IMR-90 (cell line): Measurements from ENCODE around the gene RNF2. TPM values are rescaled to one million over a fixed set of nuclear protein-coding genes. Genes with fewer than 3 reads are reported as not detected.

Experiments used
- ATAC-seq: fragments of 200-7000 bp; cut with Tn5 transposase; 2 replicates; pipeline ENCODE4 v1.9.1; 2020; ENCODE audit warnings: low read depth, mild to moderate bottlenecking, moderate library complexity
- BruUV-seq: library from RNA; stranded (reverse); fragments of 400-500 nt; replicated peaks from 2 replicates; lab custom pipeline; 2021; lab: Mats Ljungman, UMichigan
- CTCF ChIA-PET: fragments of 300-600 bp; formaldehyde crosslinking; extraction: SDS; loops from one replicate; lab custom pipeline; 2021; ENCODE audit warnings: antibody characterized with exemption; lab: Yijun Ruan, JAX
- POLR2A ChIA-PET: fragments of 300-600 bp; sonication (Branson Sonifier 250); formaldehyde crosslinking; loops from one replicate; lab custom pipeline; 2022; ENCODE audit warnings: antibody characterized with exemption; ENCODE audit not compliant: unreplicated experiment; lab: Charles Lee
- DNase-seq: peaks from one replicate; pipeline ENCODE4 v3.0.0; 2013
- H2AFZ ChIP-seq: replicated peaks from 2 replicates; pipeline ENCODE3; 2013; ENCODE audit warnings: low read length, mild to moderate bottlenecking; ENCODE audit not compliant: poor library complexity
- H2AK5ac ChIP-seq: 2 replicates; pipeline ENCODE4 v1.6.1; 2013; ENCODE audit warnings: low read depth, low read length, inconsistent platforms
- H2AK9ac ChIP-seq: replicated peaks from 2 replicates; pipeline ENCODE3; 2013; ENCODE audit warnings: mild to moderate bottlenecking, low read depth, low read length, moderate library complexity; ENCODE audit not compliant: poor library complexity
- H2BK120ac ChIP-seq: 2 replicates; pipeline ENCODE4 v1.6.1; 2013; ENCODE audit warnings: low read depth, low read length, inconsistent platforms
- H2BK15ac ChIP-seq: 3 replicates; pipeline ENCODE4 v1.6.1; 2013; ENCODE audit warnings: low read depth, low read length, inconsistent platforms
- H2BK20ac ChIP-seq: 2 replicates; pipeline ENCODE4 v1.6.1; 2013; ENCODE audit warnings: low read depth, mild to moderate bottlenecking, inconsistent platforms, low read length, moderate library complexity
- H2BK5ac ChIP-seq: 2 replicates; pipeline ENCODE4 v1.6.1; 2013; ENCODE audit warnings: mild to moderate bottlenecking, low read depth, low read length, inconsistent platforms; ENCODE audit not compliant: poor library complexity, severe bottlenecking
- H3K14ac ChIP-seq: replicated peaks from 2 replicates; pipeline ENCODE4 v1.6.1; 2013; ENCODE audit warnings: low read depth, low read length, inconsistent platforms
- H3K18ac ChIP-seq: 2 replicates; pipeline ENCODE4 v1.6.1; 2013; ENCODE audit warnings: low read depth, low read length, control low read depth
- H3K23ac ChIP-seq: 2 replicates; pipeline ENCODE4 v1.6.1; 2013; ENCODE audit warnings: low read depth, low read length, inconsistent platforms
- H3K27ac ChIP-seq: 2 replicates; pipeline ENCODE4 v1.5.1; 2013; ENCODE audit warnings: mild to moderate bottlenecking, control low read depth, low read length; ENCODE audit not compliant: insufficient read depth
- H3K27me3 ChIP-seq: 2 replicates; pipeline ENCODE4 v1.6.1; 2013; ENCODE audit warnings: low read length; ENCODE audit not compliant: control insufficient read depth, insufficient read depth
- H3K36me3 ChIP-seq: 2 replicates; pipeline ENCODE4 v1.6.1; 2013; ENCODE audit warnings: low read length, mixed read lengths; ENCODE audit not compliant: control insufficient read depth, insufficient read depth
- H3K4ac ChIP-seq: 2 replicates; pipeline ENCODE4 v1.6.1; 2013; ENCODE audit warnings: low read depth, low read length, inconsistent platforms
- H3K4me1 ChIP-seq: 2 replicates; pipeline ENCODE4 v1.6.1; 2013; ENCODE audit warnings: low read length, mixed read lengths; ENCODE audit not compliant: control insufficient read depth, insufficient read depth
- H3K4me2 ChIP-seq: 2 replicates; pipeline ENCODE4 v1.6.1; 2013; ENCODE audit warnings: low read depth, mild to moderate bottlenecking, control low read depth, low read length, moderate library complexity
- H3K4me3 ChIP-seq: 2 replicates; pipeline ENCODE4 v1.5.1; 2013; ENCODE audit warnings: low read depth, mild to moderate bottlenecking, control low read depth, low read length, moderate library complexity; ENCODE audit not compliant: insufficient read depth
- H3K56ac ChIP-seq: 2 replicates; pipeline ENCODE4 v1.6.1; 2013; ENCODE audit warnings: low read length, inconsistent platforms; ENCODE audit not compliant: insufficient read depth; ENCODE audit errors: extremely low read depth
- H3K79me1 ChIP-seq, 2 experiments: 2 replicates each; pipeline ENCODE4 v1.6.1; 2013; ENCODE audit warnings: low read length in 2 of 2, inconsistent platforms in 1 of 2, low read depth in 1 of 2
- H3K9ac ChIP-seq: 2 replicates; pipeline ENCODE4 v1.6.1; 2013; ENCODE audit warnings: low read depth, low read length, control low read depth
- H3K9me1 ChIP-seq: 2 replicates; pipeline ENCODE4 v1.6.1; 2013; ENCODE audit warnings: low read length, inconsistent platforms; ENCODE audit not compliant: insufficient read depth
- H3K9me3 ChIP-seq: 2 replicates; pipeline ENCODE4 v1.6.1; 2013; ENCODE audit warnings: low read length; ENCODE audit not compliant: control insufficient read depth, insufficient read depth
- H4K20me1 ChIP-seq: 2 replicates; pipeline ENCODE4 v1.6.1; 2013; ENCODE audit warnings: low read length, inconsistent platforms; ENCODE audit not compliant: insufficient read depth
- H4K5ac ChIP-seq: 2 replicates; pipeline ENCODE4 v1.6.1; 2013; ENCODE audit warnings: mild to moderate bottlenecking, low read depth, low read length, control low read depth
- H4K8ac ChIP-seq, 2 experiments: 2 replicates each; pipeline ENCODE4 v1.6.1; 2013; ENCODE audit warnings: low read depth in 2 of 2, low read length in 2 of 2, control low read depth in 1 of 2, inconsistent platforms in 1 of 2
- H4K91ac ChIP-seq: 2 replicates; pipeline ENCODE4 v1.6.1; 2013; ENCODE audit warnings: low read depth, low read length, inconsistent platforms; ENCODE audit not compliant: insufficient read depth
- CEBPB ChIP-seq: IDR thresholded peaks from 2 replicates; pipeline ENCODE4 v1.6.1; 2012; ENCODE audit warnings: low read depth, low read length, improper control_type of control experiment
- ELK1 ChIP-seq: fragments of 150-350 bp; IDR thresholded peaks from 2 replicates; pipeline ENCODE4 v1.6.1; 2016; ENCODE audit warnings: low read depth, mild to moderate bottlenecking, low read length, moderate library complexity, borderline replicate concordance
- MXI1 ChIP-seq: IDR thresholded peaks from 2 replicates; pipeline ENCODE4 v1.6.1; 2012; ENCODE audit warnings: low read depth, mild to moderate bottlenecking, low read length, moderate library complexity, borderline replicate concordance
- RAD21 ChIP-seq: IDR thresholded peaks from 2 replicates; pipeline ENCODE4 v1.6.1; 2012; ENCODE audit warnings: low read length, improper control_type of control experiment
- RCOR1 ChIP-seq: IDR thresholded peaks from 2 replicates; pipeline ENCODE4 v1.6.1; 2012; ENCODE audit warnings: mild to moderate bottlenecking, low read length, improper control_type of control experiment; ENCODE audit not compliant: insufficient replicate concordance
- WGBS, 2 experiments: methylation state at CpG; one replicate each; pipeline versions ENCODE4 v1.1.5 to v1.1.7; 2013; ENCODE audit warnings: missing lambda C conversion rate in 2 of 2; ENCODE audit not compliant: insufficient read length in 1 of 2; ENCODE audit errors: extremely low coverage in 2 of 2; 5-methylcytosine and 5-hydroxymethylcytosine counted together
- dilution Hi-C: fragments of 300-500 bp; cut with HindIII; formaldehyde crosslinking; loops from one replicate; pipeline ENCODE4 v1.14.3; 2018; ENCODE audit warnings: low sequenced_read_pairs; ENCODE audit not compliant: unreplicated experiment
- in situ Hi-C: fragments of 300-500 bp; cut with MboI; formaldehyde crosslinking; loops from 3 replicates; pipeline ENCODE4 v1.14.3; 2019; ENCODE audit warnings: low sequenced_read_pairs, inconsistent platforms, mixed read lengths
- intact Hi-C: fragments of 100-400 bp; cut with micrococcal nuclease; formaldehyde crosslinking; loops from 2 replicates; pipeline ENCODE4 v1.10.0; 2022
- polyA plus RNA-seq, 3 experiments: library from polyadenylated mRNA; depleted of rRNA; stranded (reverse); fragments of >200 nt; gene quantifications; 2 replicates each; pipeline ENCODE4 v1.2.3, GENCODE V29; 2012; ENCODE audit warnings: low replicate concordance in 1 of 3
- total RNA-seq: library from RNA; depleted of rRNA; stranded (reverse); fragments of >200 nt; gene quantifications from 2 replicates; pipeline ENCODE4 v1.2.3, GENCODE V29; 2012

The RNF2 gene
- total and polyA plus RNA-seq, 2 of the 4 experiments (the other 2 are of a cell fraction): 22.6 to 48.8 TPM

- Histone ChIP-seq H3K27ac (no peak overlapping the region), H2AK5ac (no peak overlapping the region), H3K4me2 (no peak overlapping the region), H3K79me1 (peaks cover 7 to 16% of the 10 kb centered on the region in 2 experiments; a peak in 3 of 4 replicates), H3K18ac (no peak overlapping the region), H2BK20ac (no peak overlapping the region), H4K5ac (no peak overlapping the region), H2BK120ac (no peak overlapping the region), H4K20me1 (peaks cover 16% of the 10 kb centered on the region; the same call in 1 of the 2 replicates), H3K56ac (no peak overlapping the region), H2BK15ac (no peak overlapping the region), H3K23ac (no peak overlapping the region), H3K9me1 (no peaks in the 10 kb centered on the region; the same call in 1 of the 2 replicates), H3K9ac (no peak overlapping the region), H3K4ac (no peak overlapping the region), H3K36me3 (no peaks in the 10 kb centered on the region), H2AFZ (no peak overlapping the region), H3K14ac (no peak overlapping the region), H4K91ac (no peak overlapping the region), H2BK5ac (no peak overlapping the region), H3K4me1 (no peaks in the 10 kb centered on the region), H3K4me3 (no peak overlapping the region), H3K27me3 (no peaks in the 10 kb centered on the region), H2AK9ac (no peak overlapping the region), H4K8ac (no peak overlapping the region), H3K9me3 (no peaks in the 10 kb centered on the region)
- ChIA-PET POLR2A (no interaction called here), CTCF (no interaction called here)
- no peak for DNase-seq
- in situ Hi-C loops: no loop called here
- TF ChIP-seq RAD21 (no peak), RCOR1 (no peak), ELK1 (no peak), MXI1 (no peak), CEBPB (no peak)
- dilution Hi-C loops: no loop called here
- no TSS peak for BruUV-seq
- ATAC-seq: no peak
- WGBS, 2 experiments: no CpG with 5 or more reads among the region's 6 CpGs
- intact Hi-C loops: no loop called here
These were observed 2.6 kb upstream of the RNF2 start for GRCh38 chr1:185042737-185043136.
